22Rv1 (cell line): Measurements from ENCODE around the gene PCDH8.

Experiments used
- ZFX ChIP-seq: fragments of 450-650 bp; IDR thresholded peaks from 2 replicates; pipeline ENCODE4 v1.6.1; 2017; ENCODE audit warnings: antibody characterized with exemption, borderline replicate concordance
- TF ChIP-seq, protein P1 (sequence below): fragments of 450-650 bp; IDR thresholded peaks from 2 replicates; pipeline ENCODE4 v1.5.1; 2017; ENCODE audit warnings: mild to moderate bottlenecking

DNA sequence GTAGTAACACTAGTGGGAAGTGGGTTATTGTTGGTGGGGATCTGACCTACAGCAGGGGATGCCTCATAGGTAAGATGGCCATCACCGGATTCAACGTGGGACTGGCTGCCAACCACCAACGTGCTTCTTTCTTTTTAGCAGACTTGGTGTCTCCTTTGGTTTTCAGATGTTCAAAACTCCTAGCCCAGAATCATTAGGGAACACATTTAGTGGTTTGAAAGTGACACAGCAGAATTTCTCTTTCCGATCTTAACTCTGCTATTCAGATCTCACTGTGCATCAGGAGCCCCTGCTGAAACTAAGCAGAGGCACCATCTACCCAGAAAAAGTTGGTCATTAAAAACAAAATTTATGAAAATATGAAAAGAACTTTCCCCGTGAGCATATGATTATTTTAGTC lies 36.7 kb upstream of the PCDH8 start:
- no peak for TF ChIP-seq ZFX
- TF ChIP-seq, protein P1, sequence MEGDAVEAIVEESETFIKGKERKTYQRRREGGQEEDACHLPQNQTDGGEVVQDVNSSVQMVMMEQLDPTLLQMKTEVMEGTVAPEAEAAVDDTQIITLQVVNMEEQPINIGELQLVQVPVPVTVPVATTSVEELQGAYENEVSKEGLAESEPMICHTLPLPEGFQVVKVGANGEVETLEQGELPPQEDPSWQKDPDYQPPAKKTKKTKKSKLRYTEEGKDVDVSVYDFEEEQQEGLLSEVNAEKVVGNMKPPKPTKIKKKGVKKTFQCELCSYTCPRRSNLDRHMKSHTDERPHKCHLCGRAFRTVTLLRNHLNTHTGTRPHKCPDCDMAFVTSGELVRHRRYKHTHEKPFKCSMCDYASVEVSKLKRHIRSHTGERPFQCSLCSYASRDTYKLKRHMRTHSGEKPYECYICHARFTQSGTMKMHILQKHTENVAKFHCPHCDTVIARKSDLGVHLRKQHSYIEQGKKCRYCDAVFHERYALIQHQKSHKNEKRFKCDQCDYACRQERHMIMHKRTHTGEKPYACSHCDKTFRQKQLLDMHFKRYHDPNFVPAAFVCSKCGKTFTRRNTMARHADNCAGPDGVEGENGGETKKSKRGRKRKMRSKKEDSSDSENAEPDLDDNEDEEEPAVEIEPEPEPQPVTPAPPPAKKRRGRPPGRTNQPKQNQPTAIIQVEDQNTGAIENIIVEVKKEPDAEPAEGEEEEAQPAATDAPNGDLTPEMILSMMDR = no peak
